Activated CD4-positive, alpha-beta T cell treated with anti-CD3 and anti-CD28 coated beads, Interleukin-2, amount 10 ng/mL, durations not matched to agents 7 days and 5 days (primary cell): ENCODE results near the gene TLR8. TPM values are rescaled to one million over a fixed set of nuclear protein-coding genes. Genes with fewer than 3 reads are reported as not detected.
A peak's percentile ranks its signal among the peaks of the same experiment; 100 is the strongest.
"Not testable (repeated sequence)": the region's sequence is repeated elsewhere in the genome, so short reads cannot be mapped to it uniquely, and the experiment has no call there.

Experiments used
- CTCF ChIA-PET: fragments of 350-600 bp; sonication (Branson Sonifier 250); formaldehyde crosslinking; loops from one replicate; lab custom pipeline; 2021; ENCODE audit warnings: antibody characterized with exemption; lab: Charles Lee
- POLR2A ChIA-PET: fragments of 350-600 bp; sonication (Branson Sonifier 250); formaldehyde crosslinking; loops from one replicate; lab custom pipeline; 2021; ENCODE audit warnings: antibody characterized with exemption; lab: Charles Lee
- DNase-seq: peaks from one replicate; pipeline ENCODE4 v3.0.0-alpha.2; 2020
- H3K27ac Mint-ChIP-seq: one replicate; pipeline ENCODE4 v1.8.0; 2021; ENCODE audit warnings: mild to moderate bottlenecking, moderate library complexity, mixed read lengths
- H3K27me3 Mint-ChIP-seq: one replicate; pipeline ENCODE4 v1.8.0; 2021; ENCODE audit warnings: mixed read lengths
- H3K36me3 Mint-ChIP-seq: one replicate; pipeline ENCODE4 v1.8.0; 2021; ENCODE audit warnings: low read depth, mixed read lengths
- H3K4me1 Mint-ChIP-seq: one replicate; pipeline ENCODE4 v1.8.0; 2021; ENCODE audit warnings: mixed read lengths
- H3K4me3 Mint-ChIP-seq: one replicate; pipeline ENCODE4 v1.8.0; 2021; ENCODE audit warnings: mild to moderate bottlenecking, moderate library complexity, mixed read lengths
- H3K9me3 Mint-ChIP-seq: one replicate; pipeline ENCODE4 v1.8.0; 2021; ENCODE audit warnings: mixed read lengths
- total RNA-seq, 2 experiments: library from RNA; stranded (reverse); gene quantifications; one replicate each; pipeline ENCODE4 v1.2.3, GENCODE V29; 2021

TLR8 gene
- total RNA-seq, 2 experiments from 2014 or later, result not detected

DNA sequence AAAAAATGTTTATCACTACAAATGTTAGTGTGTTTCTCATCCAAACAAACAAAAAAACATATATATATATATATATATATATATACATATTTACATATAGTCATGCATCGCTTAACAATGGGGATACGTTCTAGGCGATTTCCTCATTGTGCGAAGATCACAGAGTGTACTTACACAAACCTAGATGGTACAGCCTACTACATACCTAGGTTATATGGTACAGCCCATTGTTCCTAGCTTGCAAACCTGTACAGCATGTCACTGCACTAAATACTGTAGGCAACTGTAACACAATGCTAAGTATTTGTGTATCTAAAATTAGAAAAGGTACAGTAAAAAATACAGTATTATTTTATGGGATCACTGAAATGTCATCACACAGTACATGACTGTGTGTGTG, 52.0 kb downstream of the TLR8 start:
- Mint-ChIP-seq H3K4me1 (peaks cover 69% of the 10 kb centered on the region), H3K27me3 (no peaks in the 10 kb centered on the region), H3K36me3 (peaks cover 5% of the 10 kb centered on the region), H3K9me3 (no peaks in the 10 kb centered on the region), H3K27ac (peak overlapping the region; percentile 96), H3K4me3 (no peak overlapping the region)
- ChIA-PET POLR2A (interaction anchor here (1.5 to 1.6 kb wide), 2 partner anchors 10 to 17 kb away, joined by 5 to 7 read pairs; partner anchors contain the start of gene TMSB4X), CTCF (interaction anchor here (0.6 to 1.4 kb wide), 2 partner anchors 14 to 163 kb away, joined by 3 to 4 read pairs; no protein-coding TSS in a partner anchor)
- no peak for DNase-seq

DNA sequence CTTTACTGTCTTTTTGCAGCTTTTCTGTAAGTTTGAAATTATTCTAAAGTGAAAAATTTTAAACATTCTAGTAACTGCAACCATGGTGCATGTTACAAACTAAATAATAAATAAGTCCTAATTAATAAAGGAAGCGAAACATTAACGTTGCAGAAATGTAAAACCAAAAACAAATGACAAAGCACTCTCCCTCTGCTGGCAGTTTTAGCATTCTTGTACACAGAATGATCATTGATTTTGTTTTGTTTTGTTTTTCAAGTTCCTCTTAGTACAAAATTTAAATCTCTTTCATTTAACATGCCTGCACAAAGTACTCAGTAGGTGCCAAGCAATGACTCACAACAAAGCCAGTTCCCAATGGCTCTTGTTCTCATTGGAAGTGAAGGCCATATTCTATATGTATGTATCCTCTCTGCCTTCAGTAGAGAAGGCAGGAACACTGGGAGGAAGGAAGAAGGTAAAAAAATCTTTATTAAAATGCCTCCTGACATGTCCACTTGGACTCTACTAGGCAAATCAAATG, 54.8 kb downstream of the TLR8 start:
- no peak for DNase-seq
- H3K27ac Mint-ChIP-seq, result peak overlapping the region; percentile 65
- no peaks in the 10 kb centered on the region for H3K9me3 Mint-ChIP-seq
- ChIA-PET CTCF (interaction anchor here (1.4 to 2.2 kb wide), 3 partner anchors 10 to 17 kb away, joined by 3 to 5 read pairs (median 5); no protein-coding TSS in a partner anchor), POLR2A (no interaction called here)
- no peak overlapping the region for H3K4me3 Mint-ChIP-seq
- H3K27me3 Mint-ChIP-seq, result no peaks in the 10 kb centered on the region
- H3K36me3 Mint-ChIP-seq, result peaks cover 3% of the 10 kb centered on the region
- peaks cover 58% of the 10 kb centered on the region for H3K4me1 Mint-ChIP-seq

DNA sequence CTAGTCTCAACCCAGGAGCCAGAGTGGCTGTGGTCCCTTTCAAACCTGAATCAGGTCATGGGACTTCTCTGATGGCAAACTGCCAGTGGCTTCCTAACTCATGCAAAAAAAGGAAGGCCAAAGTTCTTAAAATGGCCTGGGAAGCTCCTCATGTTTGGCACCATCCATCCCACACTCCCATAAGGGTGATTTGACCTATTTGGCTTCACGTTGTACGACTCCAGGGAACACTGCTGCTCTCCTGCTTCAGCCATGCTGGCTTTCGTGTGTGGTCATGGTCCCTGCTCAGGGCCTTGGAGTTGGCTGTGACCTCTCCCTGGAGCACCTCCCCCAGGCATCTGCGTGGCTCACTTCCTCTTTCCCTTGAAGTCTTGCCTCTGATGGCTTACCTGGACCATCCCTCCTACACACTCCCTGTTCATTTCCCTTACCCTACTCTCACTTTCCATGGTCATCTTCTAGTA, 55.7 kb downstream of the TLR8 start:
- no peak overlapping the region for H3K4me3 Mint-ChIP-seq
- CTCF ChIA-PET, result no interaction called here
- no peaks in the 10 kb centered on the region for H3K27me3 Mint-ChIP-seq

DNA sequence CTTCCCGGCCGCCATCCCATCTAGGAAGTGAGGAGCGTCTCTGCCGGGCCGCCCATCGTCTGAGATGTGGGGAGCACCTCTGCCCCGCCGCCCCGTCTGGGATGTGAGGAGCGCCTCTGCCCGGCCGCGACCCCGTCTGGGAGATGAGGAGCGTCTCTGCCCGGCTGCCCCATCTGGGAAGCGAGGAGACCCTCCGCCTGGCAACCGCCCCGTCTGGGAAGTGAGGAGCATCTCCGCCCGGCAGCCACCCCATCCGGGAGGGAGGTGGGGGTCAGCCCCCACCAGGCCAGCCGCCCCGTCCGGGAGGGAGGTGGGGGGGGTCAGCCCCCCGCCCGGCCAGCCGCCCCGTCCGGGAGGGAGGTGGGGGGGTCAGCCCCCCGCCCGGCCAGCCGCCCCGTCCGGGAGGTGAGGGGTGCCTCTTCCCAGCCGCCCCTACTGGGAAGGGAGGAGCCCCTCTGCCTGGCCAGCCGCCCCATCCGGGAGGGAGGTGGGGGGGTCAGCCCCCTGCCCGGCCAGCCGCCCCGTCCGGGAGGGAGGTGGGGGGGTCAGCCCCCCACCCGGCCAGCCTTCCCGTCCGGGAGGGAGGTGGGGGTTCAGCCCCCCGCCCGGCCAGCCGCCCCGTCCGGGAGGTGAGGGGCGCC, 56.9 kb downstream of the TLR8 start:
- CTCF ChIA-PET, H3K36me3 Mint-ChIP-seq, H3K27ac Mint-ChIP-seq, H3K27me3 Mint-ChIP-seq, H3K9me3 Mint-ChIP-seq, H3K4me3 Mint-ChIP-seq, POLR2A ChIA-PET, DNase-seq: not testable (repeated sequence)
- peaks cover 65% of the 10 kb centered on the region for H3K4me1 Mint-ChIP-seq

More for the DNA sequence above, 55.7 kb downstream of the TLR8 start:
- Mint-ChIP-seq H3K27ac (peak overlapping the region; percentile 72), H3K9me3 (peaks cover 4% of the 10 kb centered on the region), H3K4me1 (peaks cover 61% of the 10 kb centered on the region), H3K36me3 (peaks cover 3% of the 10 kb centered on the region)
- POLR2A ChIA-PET, result no interaction called here
- DNase-seq, result no peak

DNA sequence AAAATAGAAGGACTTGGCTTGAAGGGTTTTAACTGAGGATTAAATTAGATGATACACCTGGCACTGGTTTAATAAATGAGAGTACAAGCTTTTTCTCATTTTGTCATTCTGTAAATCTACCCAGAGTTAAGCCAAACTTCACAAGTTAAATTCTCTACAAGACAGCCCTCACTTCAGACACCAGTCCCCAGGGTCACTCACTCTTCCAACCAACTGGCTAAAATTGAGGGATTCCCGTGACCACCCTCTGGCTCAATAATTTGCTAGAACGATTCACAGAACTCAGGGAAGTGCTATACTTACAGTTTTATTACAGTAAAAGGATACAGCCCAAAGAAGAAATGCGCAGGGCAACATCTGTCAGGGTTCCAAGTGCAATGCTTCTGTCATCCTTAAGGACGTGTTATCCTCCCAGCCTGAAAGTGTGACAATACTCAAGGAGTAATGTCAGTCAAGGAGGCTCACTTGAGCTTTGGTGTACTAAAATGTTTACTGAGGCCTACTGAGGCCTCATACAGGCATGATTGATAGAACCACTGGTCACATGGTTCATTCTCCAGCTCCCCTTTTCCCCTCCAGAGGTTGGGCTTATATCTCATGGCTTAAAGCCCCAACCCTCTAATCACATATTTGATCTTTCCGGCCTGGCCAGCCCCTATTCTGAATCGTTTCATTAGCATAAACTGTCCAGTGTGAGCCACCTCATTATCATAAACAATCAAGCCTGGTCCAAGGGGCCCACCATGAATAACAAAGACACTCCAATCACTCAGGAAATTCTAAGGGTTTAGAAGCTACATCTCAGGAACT, 58.9 kb downstream of the TLR8 start:
- CTCF ChIA-PET, result interaction anchor here (1.1 to 4.0 kb wide), 3 partner anchors 13 to 19 kb away, joined by 3 to 20 read pairs (median 3); no protein-coding TSS in a partner anchor
- peaks cover 4% of the 10 kb centered on the region for H3K9me3 Mint-ChIP-seq
- H3K27ac Mint-ChIP-seq, result no peak overlapping the region
- no peak overlapping the region for H3K4me3 Mint-ChIP-seq
- POLR2A ChIA-PET, result interaction anchor here (0.6 kb wide), 1 partner anchor 10 kb away, joined by 5 read pairs; the partner anchor contains the start of gene TMSB4X
- H3K27me3 Mint-ChIP-seq, result no peaks in the 10 kb centered on the region
- no peak for DNase-seq
- H3K36me3 Mint-ChIP-seq, result peaks cover 7% of the 10 kb centered on the region
- peaks cover 67% of the 10 kb centered on the region for H3K4me1 Mint-ChIP-seq

DNA sequence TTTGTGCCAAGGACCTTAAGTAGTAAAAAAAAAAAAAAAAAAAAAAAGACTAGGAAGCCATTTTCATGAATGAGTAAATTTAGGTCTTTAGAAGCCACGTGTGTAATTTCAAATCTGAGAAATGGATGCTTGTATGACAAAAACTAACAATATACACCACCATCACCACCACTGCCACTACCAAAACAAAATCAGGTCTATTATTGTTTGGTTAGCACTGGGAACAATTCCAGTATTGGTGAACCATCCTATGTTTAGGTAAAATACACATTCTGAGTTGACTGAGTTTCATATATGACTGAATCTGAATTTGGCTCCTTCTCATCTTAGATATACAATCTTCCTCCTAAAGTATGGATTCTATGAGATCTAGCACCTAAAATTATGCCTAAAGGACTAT, 59.7 kb downstream of the TLR8 start:
- H3K36me3 Mint-ChIP-seq, result peaks cover 7% of the 10 kb centered on the region
- CTCF ChIA-PET, result interaction anchor here (4.0 kb wide), 1 partner anchor 19 kb away, joined by 20 read pairs; no protein-coding TSS in a partner anchor
- peaks cover 64% of the 10 kb centered on the region for H3K4me1 Mint-ChIP-seq

DNA sequence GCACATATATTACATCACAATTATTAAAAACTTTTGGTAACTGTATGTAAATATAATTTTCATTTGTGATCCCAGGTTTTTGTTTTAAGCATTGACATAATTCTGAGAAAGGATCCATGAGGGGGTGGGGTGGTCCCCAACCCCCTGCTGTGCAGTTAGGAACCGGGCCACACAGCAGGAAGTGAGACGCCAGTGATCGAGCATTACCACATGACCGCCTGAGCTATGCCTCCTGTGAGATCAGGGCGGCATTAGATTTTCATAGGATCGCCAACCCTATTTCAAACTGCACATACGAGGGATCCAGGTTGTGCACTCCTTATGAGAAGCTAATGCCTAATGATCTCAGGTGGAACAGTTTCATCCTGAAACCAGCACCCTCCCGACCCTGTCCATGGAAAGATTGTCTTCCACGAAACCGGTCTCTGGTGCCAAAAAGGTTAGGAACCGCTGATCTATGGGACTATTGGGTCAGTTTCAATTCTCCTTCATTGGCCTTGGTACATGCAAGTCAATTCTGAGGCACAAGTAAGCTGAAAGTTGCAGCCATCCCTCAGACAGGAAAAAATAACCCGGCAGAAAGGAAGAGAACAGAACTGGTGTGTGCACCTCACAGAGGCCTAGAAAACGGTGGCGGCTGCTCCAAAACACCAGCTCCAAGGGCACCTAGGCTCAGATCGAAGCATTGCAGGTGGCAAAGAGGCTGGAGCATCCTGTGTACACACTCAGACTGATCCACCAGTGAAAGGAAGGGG, 61.5 kb downstream of the TLR8 start:
- ChIA-PET CTCF (interaction anchor here (0.6 to 4.4 kb wide), 6 partner anchors 9 to 325 kb away, joined by 3 to 24 read pairs (median 6); no protein-coding TSS in a partner anchor), POLR2A (interaction anchor here (0.6 to 1.5 kb wide), 4 partner anchors 9 to 84 kb away, joined by 3 to 5 read pairs (median 4); no protein-coding TSS in a partner anchor)

More for the DNA sequence above, 59.7 kb downstream of the TLR8 start:
- DNase-seq, result no peak
- Mint-ChIP-seq H3K27ac (peak overlapping the region; percentile 92), H3K27me3 (no peaks in the 10 kb centered on the region), H3K9me3 (peaks cover 4% of the 10 kb centered on the region), H3K4me3 (no peak overlapping the region)
- POLR2A ChIA-PET, result interaction anchor here (0.6 kb wide), 1 partner anchor 9 kb away, joined by 5 read pairs; the partner anchor contains the start of gene TMSB4X

DNA sequence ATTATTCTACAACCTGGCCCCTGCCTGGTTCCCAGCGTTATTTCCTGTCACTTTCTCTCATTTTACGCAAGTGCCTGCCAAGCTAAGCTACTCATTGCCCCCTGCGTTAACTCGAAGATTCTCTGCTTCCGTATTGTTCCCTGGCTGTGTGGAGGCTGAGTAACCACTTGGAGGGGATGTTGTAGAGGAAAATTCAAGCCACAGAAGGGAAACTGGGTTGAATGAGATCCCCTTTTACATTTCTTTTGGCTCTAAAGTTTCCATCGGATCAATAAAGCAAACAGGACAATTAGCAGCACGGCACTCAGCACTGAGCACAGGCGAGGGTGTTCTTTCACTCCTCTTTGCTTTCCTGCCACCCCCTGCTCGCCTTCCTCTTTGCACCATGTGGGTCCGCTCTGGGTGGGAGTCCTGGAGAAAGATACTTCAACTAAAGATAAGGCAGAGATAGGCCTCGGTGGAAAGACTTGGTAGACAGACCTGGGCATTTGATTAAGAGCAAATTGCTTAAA, 64.3 kb downstream of the TLR8 start:
- Mint-ChIP-seq H3K4me3 (peak overlapping the region; percentile 85), H3K27ac (peak overlapping the region; percentile 96), H3K4me1 (peaks cover 49% of the 10 kb centered on the region), H3K27me3 (no peaks in the 10 kb centered on the region), H3K9me3 (peaks cover 4% of the 10 kb centered on the region), H3K36me3 (peaks cover 21% of the 10 kb centered on the region)
- POLR2A ChIA-PET, result no interaction called here
- peak; percentile 55 for DNase-seq
- CTCF ChIA-PET, result interaction anchor here (0.7 to 5.4 kb wide), 7 partner anchors 8 to 31 kb away, joined by 3 to 24 read pairs (median 4); no protein-coding TSS in a partner anchor

More for the DNA sequence above, 61.5 kb downstream of the TLR8 start:
- Mint-ChIP-seq H3K36me3 (peaks cover 8% of the 10 kb centered on the region), H3K27ac (peak overlapping the region; percentile 92), H3K9me3 (peaks cover 4% of the 10 kb centered on the region), H3K27me3 (no peaks in the 10 kb centered on the region), H3K4me1 (peaks cover 57% of the 10 kb centered on the region), H3K4me3 (peak overlapping the region; percentile 64)
- DNase-seq, result no peak

DNA sequence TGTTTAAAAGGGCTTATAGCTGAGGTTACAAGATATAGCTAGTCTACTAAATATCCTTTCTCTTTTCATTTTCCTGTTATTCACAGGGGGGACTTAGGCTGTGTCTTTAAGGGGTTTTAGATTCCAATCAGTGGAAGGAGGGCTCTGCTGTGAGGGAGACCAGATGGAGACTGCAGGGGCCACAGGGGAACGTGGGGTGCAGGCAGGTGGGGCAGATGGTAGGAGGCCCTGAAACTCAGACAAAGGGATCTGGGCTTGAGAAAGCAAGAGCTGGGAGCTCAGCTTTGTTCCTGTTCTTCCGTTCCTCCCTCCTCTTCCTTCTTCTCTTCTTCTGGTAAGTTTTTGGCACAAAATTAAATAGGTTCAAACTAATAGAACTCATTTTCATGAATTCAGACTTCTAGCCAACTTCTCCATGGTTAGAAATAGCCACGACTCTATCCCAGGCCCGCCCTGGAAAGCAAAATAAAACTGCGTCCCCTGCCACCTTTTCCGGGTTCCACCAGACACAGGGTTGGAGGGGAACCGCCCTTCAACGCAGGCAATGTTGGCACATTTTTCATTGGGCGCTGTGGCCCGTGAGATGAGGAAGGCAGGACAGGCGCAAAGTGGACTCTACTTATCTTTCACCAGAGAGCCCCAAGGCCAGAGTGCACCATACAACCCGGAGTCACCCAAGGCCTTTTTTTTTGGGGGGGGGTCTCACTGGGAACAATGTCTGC, 65.0 kb downstream of the TLR8 start:
- peaks cover 43% of the 10 kb centered on the region for H3K4me1 Mint-ChIP-seq
- ChIA-PET CTCF (interaction anchor here (1.1 to 5.4 kb wide), 7 partner anchors 15 to 115 kb away, joined by 3 to 24 read pairs (median 4); no protein-coding TSS in a partner anchor), POLR2A (interaction anchor here (1.1 kb wide), 1 partner anchor 24 kb away, joined by 3 read pairs; no protein-coding TSS in a partner anchor)
- peaks cover 27% of the 10 kb centered on the region for H3K36me3 Mint-ChIP-seq
- no peaks in the 10 kb centered on the region for H3K27me3 Mint-ChIP-seq
- H3K27ac Mint-ChIP-seq, result peak overlapping the region; percentile 96
- peaks cover 2% of the 10 kb centered on the region for H3K9me3 Mint-ChIP-seq
- H3K4me3 Mint-ChIP-seq, result peak overlapping the region; percentile 85
- peak; percentile 57 for DNase-seq

DNA sequence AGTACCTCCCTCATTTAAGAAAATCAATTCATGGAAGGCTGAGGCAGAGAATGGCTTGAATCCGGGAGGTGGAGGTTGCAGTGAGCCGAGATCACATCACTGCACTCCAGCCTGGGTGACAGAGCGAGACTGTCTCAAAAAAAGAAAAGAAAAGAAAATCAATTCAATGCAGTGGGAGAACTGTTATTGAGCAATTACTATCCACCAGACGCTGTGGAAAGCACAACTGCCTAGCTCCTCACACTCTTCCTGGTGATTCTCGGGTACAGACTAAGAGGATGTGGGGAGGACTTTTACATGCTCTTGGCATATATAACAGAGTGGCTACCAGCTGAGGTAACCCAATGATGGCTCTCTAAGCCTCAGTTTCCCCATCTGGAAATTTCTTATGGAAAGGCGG, 65.8 kb downstream of the TLR8 start:
- no peak for DNase-seq
- H3K4me1 Mint-ChIP-seq, result peaks cover 35% of the 10 kb centered on the region
- no peaks in the 10 kb centered on the region for H3K9me3 Mint-ChIP-seq
- H3K27ac Mint-ChIP-seq, result peak overlapping the region; percentile 96
- CTCF ChIA-PET, result interaction anchor here (0.6 to 5.4 kb wide), 8 partner anchors 13 to 137 kb away, joined by 3 to 24 read pairs (median 4); no protein-coding TSS in a partner anchor
- H3K27me3 Mint-ChIP-seq, result no peaks in the 10 kb centered on the region
- peak overlapping the region; percentile 85 for H3K4me3 Mint-ChIP-seq
- peaks cover 35% of the 10 kb centered on the region for H3K36me3 Mint-ChIP-seq
- POLR2A ChIA-PET, result interaction anchor here (0.7 to 1.1 kb wide), 2 partner anchors 25 to 121 kb away, joined by 3 read pairs; no protein-coding TSS in a partner anchor
